HG03280 (cell line): ENCODE measurements around the gene GPATCH8.
"Not testable (repeated sequence)": the region's sequence is repeated elsewhere in the genome, so short reads cannot be mapped to it uniquely, and the experiment has no call there.

Source experiments
- ATAC-seq: cut with Tn5 transposase; IDR thresholded peaks from one replicate; pipeline ENCODE4 v1.9.1; 2021; ENCODE audit warnings: mild to moderate bottlenecking, moderate library complexity; ENCODE audit not compliant: unreplicated experiment

GPATCH8 gene

DNA sequence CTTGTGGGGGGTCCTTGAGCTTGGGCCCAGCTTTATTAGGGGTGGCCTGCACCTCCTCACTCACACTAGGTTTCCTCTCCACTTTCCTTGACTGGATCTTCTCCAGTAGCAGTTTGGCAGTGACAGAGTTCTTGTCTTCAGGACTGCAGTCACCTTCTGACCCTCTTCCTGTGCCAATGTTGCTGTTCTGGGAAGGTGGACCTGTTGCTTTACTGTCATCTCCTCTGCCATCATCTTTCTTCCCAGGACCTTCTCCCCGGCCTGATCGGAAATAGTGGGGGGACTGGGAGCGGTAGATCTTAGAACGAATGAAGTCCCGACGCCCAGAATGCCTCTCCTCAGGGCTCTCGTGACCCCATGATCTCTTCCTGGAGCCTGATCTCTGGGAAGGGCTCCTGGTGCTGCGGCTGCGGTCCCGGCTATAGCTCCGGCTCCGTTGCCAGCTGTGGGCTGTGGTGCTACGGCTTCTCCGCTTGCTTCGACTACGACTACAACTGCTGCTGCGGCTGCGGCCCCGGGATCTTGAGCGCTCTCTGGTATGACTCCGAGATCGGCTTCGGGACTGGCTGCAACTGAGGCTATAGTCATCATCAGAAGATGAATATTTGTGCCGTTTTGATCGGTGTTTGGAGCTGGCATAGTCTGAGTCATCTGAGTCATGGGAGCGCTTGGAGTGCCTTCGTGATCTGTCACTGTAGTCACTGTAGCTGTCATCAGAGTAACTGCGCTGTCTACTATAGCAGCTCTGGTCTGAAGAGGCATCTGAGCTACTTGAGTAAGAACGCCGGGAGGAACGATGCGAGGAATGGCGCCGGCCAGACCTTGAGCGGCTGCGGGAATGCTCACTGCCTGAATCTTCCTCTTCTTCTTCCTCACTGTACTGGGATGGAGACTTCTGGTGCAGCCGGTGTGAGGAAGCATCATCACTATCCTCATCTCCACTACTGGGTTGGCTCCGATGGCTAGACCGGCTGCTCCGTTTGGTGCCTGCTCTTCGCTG is 104.2 kb downstream of the GPATCH8 start:
- ATAC-seq: no peak

DNA sequence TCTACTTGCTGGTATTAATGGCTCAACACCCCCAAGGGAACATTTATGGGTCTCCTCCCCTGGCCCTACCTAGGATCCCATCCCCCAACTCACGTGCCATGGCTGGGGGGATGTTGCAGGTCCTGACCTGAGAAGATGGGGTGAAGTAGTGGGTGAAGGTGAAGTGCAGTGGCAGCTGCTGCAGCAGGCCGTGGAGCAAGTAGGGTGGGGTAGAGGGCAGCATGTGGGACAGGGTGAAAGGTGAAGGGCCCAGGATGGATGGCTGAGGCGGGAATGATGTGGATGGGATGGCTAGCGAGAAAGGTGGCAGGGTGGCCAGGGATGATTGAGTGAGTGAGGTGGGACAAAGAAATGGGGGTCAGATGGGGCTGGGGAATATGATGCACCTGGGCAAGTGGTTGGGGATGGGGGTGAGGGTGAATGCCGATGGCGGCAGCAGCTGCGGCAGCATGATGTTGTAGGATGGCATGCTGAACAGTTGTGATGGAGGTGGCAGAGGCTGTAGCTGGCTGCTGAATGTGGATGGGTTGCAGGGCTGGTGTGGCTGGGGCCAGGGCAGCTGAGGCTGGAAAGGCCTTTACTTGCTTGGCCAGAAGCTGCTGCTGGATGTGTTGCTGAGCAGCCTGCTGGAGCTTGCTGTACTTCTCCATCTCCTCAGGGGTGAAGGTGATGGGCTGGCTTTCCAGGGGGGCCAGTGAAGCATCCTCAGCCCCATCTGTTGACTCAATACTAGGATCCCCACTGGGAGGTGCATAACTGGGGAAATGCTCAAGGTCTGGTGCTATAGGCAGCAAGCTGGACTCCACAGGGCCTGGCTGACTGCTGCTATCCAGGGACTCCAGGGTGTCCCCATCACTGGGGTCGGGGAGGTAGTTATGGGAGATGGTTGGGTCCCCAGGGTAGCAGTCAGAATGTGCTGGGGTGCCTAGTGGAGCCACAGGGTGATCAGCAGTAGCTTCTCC is 105.4 kb downstream of the GPATCH8 start:
- no peak for ATAC-seq

DNA sequence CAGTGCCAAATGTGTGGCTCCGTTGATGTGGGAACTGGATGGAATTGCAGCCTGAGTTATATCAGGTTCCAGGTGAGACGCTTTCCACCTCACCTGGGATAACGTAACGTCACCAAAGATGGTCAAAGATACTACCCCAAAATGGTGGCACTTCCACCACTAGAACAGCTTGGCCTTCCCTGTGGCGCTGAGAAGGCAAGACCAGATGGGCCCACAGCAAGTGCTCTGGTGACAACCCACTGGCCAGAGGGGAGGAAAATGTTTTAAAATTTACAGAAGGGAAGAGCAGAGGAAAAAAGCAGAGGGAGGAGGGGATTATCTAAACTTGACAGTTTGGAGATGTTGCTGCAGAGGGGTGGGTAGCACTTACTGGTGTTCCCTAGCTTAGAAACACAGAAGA is 106.3 kb downstream of the GPATCH8 start:
- ATAC-seq: no peak

DNA sequence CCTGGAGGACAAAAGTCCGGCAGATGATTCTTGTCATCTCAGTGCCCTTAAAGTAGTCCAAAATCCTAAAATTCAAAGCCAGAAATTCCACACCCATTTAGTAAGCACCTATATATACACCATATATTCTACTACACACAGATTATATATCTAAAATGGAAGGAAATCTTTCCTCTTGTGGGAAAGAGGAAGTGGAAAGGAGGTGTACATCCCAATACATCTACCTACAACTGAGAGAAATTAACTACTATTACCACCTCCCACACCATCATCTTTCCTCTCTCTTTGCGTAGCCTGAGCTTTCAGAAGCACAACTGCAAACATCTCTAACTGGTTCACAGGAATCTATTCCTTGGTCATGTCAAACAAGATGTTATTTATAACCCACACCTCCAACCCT is 108.4 kb downstream of the GPATCH8 start:
- no peak for ATAC-seq

DNA sequence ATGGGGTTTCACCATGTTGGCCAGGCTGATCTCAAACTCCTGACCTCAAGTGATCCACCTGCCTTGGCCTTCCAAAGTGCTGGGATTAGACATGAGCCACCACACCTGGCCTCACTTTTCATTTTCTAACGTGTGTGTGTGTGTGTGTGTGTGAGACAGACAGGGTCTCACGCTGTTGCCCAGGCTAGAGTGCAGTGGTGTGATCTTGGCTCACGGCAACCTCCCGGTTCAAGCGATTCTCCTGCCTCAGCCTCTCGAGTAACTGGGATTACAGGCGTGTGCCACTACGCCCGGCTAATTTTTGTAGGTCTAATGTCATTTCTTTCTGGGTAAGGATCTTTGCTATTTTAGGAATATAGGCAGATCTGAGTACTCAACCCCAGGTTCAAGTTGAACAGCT is 109.1 kb downstream of the GPATCH8 start:
- not testable (repeated sequence) for ATAC-seq

DNA sequence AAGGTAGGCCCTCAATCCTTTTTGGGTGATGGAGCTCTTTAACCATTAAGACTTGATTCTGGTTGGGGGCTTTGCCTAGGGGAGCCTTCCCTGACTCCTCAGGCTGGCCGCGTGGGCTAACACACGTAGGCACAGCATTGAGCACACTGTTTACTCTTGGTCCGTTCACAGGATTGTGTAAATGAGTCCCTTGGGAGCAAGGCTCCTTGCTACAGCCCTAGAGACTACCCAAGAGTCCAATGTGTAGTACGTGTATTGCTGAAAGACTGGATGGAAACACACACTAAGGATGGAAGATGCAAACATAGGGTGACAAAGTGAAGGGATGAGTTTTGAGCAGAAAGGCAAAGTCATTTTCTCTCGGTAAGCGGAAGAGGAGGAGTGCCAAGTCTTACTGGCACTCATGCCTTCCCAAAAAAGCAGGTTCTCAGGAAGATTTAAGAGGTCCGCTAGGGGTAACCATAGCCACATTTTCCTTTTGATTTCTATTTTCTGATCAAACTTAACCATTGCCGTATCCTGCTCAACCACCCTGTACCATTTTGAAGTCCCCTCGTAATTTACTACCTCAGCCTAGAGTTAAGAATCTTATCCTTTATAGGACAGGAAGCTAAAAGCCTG is 112.8 kb downstream of the GPATCH8 start:
- no peak for ATAC-seq

DNA sequence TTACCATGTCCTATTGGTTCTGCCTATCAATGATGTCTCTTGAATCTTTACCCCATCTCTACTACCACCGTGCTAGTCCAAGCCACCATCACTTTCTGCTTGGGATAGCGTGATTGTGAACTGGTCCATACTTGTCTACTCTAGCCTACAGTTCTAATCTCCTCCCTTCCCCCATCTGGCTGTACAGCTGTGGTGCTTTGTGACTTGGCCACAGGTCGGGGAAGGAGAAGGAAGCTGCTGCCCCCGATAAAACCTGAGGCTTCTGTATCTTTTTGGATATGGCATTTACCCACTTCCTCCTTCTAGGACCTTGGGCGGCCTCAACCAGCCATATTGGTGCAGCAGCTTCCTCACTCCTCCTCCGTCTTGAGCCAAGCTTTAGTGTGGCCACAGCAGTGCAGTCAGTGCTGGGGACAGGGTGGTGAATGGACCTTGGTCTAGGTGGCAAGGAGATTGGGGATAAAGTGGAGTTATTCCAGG is 113.4 kb downstream of the GPATCH8 start:
- ATAC-seq: no peak

DNA sequence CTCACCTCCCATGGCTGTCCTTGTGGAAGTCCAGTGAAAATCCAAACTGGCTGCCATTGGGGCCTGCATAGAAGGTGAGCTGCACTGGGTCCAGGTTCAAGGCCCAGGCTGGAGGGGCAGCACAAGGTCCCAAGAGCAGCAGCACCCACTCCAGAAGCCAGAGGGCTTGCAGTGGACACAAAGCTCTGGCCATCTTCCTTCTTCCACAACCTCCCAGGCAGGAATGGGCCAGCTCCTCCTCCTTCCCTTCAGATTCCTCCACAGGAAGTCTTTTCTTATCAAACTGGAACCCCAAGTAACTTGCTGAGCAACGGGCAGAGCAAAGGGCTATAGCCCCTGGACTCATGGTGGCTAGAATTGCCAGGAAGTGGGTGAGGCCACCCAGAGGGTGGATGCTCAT is 113.9 kb downstream of the GPATCH8 start, which contains the start of gene ITGA2B:
Gene ITGA2B (minus strand): TSS at position 369 of the 400 bp plus-strand sequence. CDS start 176 bp downstream, at position 193.
- ATAC-seq: no peak

DNA sequence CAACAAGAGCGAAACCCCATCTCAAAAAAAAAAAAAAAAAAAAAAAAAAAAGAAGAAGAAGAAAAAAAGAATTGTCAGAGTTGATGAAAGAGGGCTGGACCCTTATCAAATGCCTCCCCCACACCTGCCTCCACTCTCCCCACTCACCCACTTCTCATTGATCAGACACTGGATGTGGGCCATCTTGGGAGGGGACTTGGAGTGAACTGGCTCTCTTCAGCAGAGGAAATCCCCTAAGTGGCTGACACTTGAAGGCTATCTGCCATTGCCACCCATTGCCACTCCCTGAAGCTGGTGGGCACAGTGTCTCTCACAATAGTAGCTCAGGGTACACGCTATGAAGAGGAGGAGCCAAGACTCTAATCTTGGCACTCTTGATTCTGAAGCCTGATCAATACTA is 115.4 kb downstream of the GPATCH8 start:
- no peak for ATAC-seq

DNA sequence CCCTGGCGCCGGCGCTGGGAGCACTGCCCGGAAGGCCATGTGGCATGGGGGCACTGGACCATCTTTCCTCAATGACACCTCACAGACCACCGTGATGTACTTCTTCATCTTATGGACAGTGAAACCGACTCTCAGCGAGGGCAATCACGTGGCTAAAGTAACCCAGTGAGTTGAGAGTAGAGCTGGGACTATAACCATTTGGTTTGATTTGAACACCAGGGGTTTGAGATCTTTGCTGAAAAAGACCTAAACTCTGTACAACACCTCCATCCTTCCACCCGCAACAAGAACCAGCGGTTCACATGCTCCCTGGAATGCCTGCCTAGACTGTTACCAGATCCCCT is 117.1 kb downstream of the GPATCH8 start:
- ATAC-seq: no peak

DNA sequence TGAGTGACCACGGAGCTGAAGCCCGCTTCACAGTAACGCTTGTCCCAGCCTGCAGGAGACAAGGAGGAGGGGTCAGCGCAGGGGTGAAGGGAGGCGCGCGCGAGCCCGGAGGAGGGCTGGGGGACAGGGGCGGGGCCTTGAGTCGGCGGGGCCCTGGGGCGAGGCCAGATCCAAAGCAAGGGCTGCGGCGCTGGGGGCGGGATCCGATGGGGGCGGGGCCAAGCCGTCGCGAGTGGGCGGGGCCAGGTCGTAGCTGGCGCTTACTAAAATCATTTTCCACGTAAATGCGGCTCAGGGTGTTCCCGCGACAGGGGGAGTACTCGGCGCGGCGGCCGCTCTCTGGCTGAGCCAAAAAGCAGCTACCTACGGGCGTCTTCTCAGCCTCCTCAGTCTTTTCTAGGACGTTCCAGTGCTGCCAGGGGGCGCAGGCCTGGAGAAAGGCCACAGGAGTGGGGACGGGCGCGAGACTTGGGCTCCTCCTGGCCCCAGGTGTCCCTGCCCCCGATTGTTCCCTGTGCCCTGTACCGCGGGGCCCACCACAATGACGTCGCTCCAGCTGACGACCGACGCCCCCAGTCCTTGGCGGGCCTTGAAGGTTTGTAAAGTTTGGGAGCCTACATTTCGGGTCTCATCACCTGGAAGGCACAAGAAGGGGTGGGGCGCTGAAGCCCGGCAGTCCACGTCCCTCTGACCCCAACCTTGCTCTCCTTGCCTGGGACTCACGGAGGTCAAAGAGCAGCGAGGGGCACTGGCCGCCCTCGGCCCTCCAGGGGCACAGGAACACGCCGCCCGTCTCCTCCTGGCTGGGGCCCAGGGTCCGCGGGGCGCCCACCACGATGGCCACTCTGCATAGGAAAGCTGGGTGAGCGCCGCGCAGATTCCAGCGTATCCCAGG is 117.7 kb downstream of the GPATCH8 start:
- ATAC-seq: no peak

DNA sequence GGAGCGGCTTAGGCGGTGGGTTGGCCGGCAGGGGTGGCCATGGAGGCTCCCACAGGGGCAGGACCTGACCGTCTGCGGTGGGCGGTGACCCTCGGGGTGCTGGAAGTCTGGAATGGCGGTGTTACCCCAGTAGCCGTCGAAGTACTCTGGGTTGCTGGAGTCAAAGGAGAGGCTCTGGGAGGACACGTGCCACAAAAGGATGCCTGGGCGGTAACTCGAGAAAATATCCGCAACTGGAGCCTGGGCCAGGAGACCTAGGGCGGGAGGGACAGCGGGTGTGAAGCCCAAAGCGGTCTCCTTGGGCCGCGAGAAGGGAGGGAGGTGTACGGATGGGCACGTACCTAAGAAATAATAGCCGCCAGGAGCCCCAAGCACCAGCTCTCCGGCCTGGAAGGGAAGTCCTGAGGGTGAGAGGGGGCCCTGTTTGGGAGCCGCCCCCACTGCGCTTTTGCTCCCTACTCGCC is 118.4 kb downstream of the GPATCH8 start:
- no peak for ATAC-seq

DNA sequence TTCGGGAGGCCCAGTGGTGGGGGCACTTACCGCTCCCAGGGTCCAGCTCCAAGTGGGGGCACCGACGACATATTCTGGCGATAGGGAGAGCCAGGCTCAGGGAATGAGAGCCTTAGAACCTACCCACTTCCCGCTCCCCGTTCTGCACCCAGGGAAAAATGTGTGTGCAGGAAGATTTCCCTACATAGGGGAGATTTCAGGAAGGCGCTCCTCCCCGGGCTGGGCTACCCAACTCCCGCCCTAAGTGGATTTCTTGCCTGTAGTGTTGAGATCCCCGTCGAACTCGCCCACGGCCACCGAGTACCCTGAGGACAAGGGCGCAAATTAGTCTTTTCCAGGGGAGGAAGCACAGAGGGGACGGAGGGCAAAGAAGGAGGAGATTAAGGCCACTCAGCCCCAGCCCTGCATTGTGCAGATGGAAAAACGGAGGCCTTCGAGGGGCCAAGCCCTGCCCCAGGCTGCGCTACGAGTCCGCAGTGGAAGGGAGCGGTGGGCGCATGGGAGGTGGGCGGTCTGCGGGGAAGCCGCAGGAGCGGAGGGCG is 118.9 kb downstream of the GPATCH8 start:
- ATAC-seq: no peak

DNA sequence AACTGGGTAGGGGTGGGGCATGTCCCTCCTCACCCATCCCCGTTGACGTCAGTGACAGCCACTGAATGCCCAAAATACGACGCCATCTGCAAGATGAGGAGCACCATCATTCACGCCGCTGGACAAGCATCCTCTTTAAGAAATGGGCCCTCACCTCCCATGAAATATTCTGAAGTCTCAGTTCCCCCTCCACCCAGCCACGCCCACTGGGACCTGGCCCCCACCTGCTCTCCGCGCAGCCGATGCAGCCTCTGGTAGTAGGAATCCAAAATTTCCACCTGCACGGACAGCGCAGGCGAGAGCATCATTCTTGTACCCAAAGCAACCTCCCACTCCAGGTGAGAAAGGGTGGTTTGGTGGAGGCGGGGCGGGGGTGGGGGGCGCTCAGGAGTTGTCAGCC is 119.3 kb downstream of the GPATCH8 start:
- no peak for ATAC-seq

DNA sequence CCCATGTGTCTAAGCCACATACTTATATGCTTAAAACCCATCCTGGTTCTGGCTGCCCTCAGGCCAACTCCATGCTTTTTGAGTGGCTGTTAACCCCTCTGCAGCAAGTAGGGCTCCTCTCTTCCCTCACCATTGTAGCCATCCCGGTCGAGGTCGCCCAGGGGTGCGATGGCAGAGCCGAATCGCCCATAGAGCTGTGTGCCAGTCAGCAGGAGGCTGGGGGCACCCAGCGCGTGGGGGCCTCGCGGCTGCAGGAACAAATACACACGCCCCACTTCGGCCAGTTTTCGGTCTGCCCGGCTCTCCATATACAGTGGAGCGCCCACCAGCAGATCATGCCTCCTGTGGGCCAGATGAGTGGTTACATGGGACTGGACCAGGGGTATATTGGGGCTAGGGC is 119.8 kb downstream of the GPATCH8 start:
- ATAC-seq: no peak

DNA sequence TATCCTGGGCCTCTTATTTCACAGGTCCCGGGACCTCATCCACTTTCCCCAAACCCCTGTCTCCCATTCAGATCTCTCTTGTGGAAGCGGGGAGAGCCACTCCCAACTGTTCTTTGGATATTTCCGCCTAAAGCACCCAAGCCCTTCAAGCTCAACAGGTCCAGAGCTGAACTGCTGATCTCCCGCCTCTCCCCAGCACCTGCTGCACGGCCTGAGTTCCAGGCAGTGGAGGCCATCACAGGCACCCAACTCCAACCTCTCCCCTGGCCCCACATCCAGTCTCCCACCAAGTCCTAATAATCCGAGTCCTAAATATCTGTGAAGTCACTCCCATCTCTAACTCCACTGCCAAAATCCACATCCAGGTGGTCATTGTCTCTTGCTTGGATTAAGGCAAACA is 120.3 kb downstream of the GPATCH8 start:
- no peak for ATAC-seq

DNA sequence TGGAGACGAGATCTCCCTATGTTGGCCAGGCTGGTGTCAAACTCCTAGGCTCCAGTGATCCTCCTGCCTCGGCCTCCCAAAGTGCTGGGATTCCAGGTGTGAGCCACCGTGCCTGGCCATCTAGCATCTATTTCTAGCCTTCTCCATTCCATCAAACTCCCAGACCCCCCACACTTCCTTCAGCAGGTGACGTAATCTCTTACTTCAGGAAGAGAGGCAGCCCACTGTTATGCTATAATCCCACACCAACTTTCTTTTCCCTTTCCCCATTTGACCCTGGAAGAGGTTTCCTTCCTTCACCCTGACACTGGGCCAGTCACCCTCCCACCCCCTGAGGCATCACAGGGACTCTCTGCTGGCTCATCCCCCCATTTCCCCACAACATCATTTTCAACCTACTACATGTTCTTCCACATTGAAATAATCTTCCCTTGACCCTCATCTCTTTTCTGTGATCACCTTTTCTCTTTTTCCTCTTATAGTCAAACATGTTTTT is 121.3 kb downstream of the GPATCH8 start:
- ATAC-seq: no peak

DNA sequence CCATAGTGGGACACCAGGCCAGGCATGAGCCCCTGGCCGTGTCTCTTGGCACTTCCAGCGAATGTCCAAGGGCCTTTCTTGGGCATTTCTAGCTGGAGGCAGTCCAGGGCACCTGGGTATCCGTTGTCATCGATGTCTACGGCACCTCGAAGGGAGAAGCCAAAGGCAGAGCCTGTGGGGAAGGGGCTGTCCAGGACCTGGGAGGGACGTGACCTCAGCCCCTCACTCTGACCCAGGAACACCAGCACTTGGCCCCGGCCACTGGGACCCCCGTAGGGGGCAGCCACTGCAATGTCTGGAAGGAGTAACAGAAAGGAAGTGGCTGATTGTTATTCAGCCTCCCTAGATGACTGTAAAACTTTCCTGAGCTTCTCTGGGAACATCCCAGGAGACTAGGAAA is 122.4 kb downstream of the GPATCH8 start:
- no peak for ATAC-seq

DNA sequence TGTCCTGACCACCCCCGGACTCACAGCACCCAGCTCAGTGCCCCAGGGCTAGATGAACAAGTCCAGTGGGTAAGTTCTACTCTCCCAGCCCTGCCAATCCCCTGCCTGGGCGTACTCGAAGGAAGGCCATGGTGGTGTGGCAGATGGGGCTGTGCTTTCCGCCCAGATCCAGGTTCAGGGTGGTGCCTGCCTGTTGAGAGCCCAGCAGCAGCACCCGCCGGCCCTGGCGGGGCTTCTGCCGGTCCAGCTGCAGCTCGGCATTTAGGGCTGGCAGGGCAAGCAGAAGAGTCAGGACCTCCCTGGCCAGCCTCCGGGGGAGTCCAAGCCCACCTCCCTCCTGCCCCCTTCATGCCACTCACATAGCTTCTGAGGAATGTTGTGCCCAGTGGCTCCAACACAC is 123.3 kb downstream of the GPATCH8 start:
- ATAC-seq: no peak
